Measurements from ENCODE around the gene GCK.

GRCh38 chr7:44201813-44202212, 12.6 kb upstream of the GCK start:
- TF ChIP-seq CTCF (IDR thresholded peaks at IDR 0.05) = no peak
- no peak for TF ChIP-seq POLR2AphosphoS5 (IDR thresholded peaks at IDR 0.05)

Data from sigmoid colon (tissue), 4 donors.